Measurements from ENCODE around the gene EEF1AKMT1.

GRCh38 chr13:20823071-20823470, 49.3 kb upstream of the EEF1AKMT1 start:
- TF ChIP-seq POLR2A (IDR thresholded peaks at IDR 0.05) (no peak), CTCF (IDR thresholded peaks at IDR 0.05) (no peak)

Measured in uterus (tissue), 2 donors.